ENCODE measurements around the gene ENSA.
A peak's percentile ranks its signal among the peaks of the same experiment; 100 is the strongest.
"Not testable (repeated sequence)": the region's sequence is repeated elsewhere in the genome, so short reads cannot be mapped to it uniquely, and the experiment has no call there.

ENSA gene, protein sequence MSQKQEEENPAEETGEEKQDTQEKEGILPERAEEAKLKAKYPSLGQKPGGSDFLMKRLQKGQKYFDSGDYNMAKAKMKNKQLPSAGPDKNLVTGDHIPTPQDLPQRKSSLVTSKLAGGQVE

GRCh38 chr1:150629115-150629928 is at the start of gene ENSA:
Gene ENSA, minus strand, starts transcription at chr1:150629612. Its CDS starts 142 bp downstream, at chr1:150629470.
- Mint-ChIP-seq H3K4me3 (no peak within 1 kb of the TSS), H3K36me3 (peaks cover 12% of the 10 kb centered on the region), H3K27me3 (no peaks in the 10 kb centered on the region), H3K9me3 (no peaks in the 10 kb centered on the region), H3K27ac (peak within 1 kb of the TSS; percentile 49), H3K4me1 (peaks cover 34% of the 10 kb centered on the region)

GRCh38 chr1:150678988-150679387 is 49.6 kb upstream of the ENSA start:
- no peaks in the 10 kb centered on the region for H3K27me3 Mint-ChIP-seq
- peaks cover 15% of the 10 kb centered on the region for H3K36me3 Mint-ChIP-seq

GRCh38 chr1:150674881-150675280 is 45.5 kb upstream of the ENSA start:
- H3K36me3 Mint-ChIP-seq: peaks cover 11% of the 10 kb centered on the region
- no peaks in the 10 kb centered on the region for H3K9me3 Mint-ChIP-seq
- no peak overlapping the region for H3K4me3 Mint-ChIP-seq
- peaks cover 6% of the 10 kb centered on the region for H3K4me1 Mint-ChIP-seq
- no peak overlapping the region for H3K27ac Mint-ChIP-seq
- no peaks in the 10 kb centered on the region for H3K27me3 Mint-ChIP-seq

More at GRCh38 chr1:150678988-150679387, 49.6 kb upstream of the ENSA start:
- Mint-ChIP-seq H3K9me3 (no peaks in the 10 kb centered on the region), H3K27ac (no peak overlapping the region), H3K4me3 (no peak overlapping the region), H3K4me1 (peaks cover 17% of the 10 kb centered on the region)

DNA sequence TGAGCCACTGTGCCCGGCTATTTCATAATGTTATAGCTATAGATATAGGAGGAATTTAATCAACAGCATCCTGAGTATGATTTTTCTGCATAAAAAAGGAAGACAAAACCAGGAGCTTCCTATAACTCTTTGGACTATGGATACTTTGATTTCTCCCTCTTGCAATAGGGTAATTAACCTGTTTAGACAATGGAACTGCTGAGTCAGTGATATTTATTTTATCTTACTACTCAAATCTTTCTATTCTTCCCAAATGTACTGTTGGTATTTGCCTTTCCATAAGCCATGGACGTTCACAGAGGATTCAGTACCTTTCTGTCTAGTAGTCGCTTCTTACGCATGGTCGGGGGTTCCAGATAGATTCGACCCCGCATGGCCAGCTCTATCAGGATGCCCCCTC is 33.9 kb upstream of the ENSA start:
- H3K27me3 Mint-ChIP-seq: no peaks in the 10 kb centered on the region
- H3K4me1 Mint-ChIP-seq: peaks cover 16% of the 10 kb centered on the region
- no peaks in the 10 kb centered on the region for H3K9me3 Mint-ChIP-seq
- H3K36me3 Mint-ChIP-seq: peaks cover 19% of the 10 kb centered on the region
- no peak overlapping the region for H3K4me3 Mint-ChIP-seq
- H3K27ac Mint-ChIP-seq: peak overlapping the region; percentile 60

- Mint-ChIP-seq H3K36me3 (peaks cover 17% of the 10 kb centered on the region), H3K9me3 (no peaks in the 10 kb centered on the region), H3K4me1 (peaks cover 17% of the 10 kb centered on the region), H3K27ac (peak overlapping the region; percentile 84), H3K27me3 (no peaks in the 10 kb centered on the region), H3K4me3 (no peak overlapping the region)
Observed at GRCh38 chr1:150662811-150663210, 33.4 kb upstream of the ENSA start.

- H3K27ac Mint-ChIP-seq: no peak overlapping the region
- no peaks in the 10 kb centered on the region for H3K27me3 Mint-ChIP-seq
- H3K4me1 Mint-ChIP-seq: peaks cover 10% of the 10 kb centered on the region
- no peaks in the 10 kb centered on the region for H3K9me3 Mint-ChIP-seq
- H3K4me3 Mint-ChIP-seq: no peak overlapping the region
- peaks cover 13% of the 10 kb centered on the region for H3K36me3 Mint-ChIP-seq
Observed at GRCh38 chr1:150661156-150661555, 31.7 kb upstream of the ENSA start.

GRCh38 chr1:150660584-150660983 is 31.2 kb upstream of the ENSA start:
- Mint-ChIP-seq H3K4me1 (peaks cover 4% of the 10 kb centered on the region), H3K36me3 (peaks cover 12% of the 10 kb centered on the region)

GRCh38 chr1:150657064-150657463 is 27.7 kb upstream of the ENSA start:
- not testable (repeated sequence) for H3K36me3 Mint-ChIP-seq, H3K4me3 Mint-ChIP-seq, H3K9me3 Mint-ChIP-seq, H3K4me1 Mint-ChIP-seq, H3K27ac Mint-ChIP-seq, H3K27me3 Mint-ChIP-seq

More at GRCh38 chr1:150660584-150660983, 31.2 kb upstream of the ENSA start:
- Mint-ChIP-seq H3K9me3 (no peaks in the 10 kb centered on the region), H3K27me3 (no peaks in the 10 kb centered on the region), H3K27ac (no peak overlapping the region), H3K4me3 (no peak overlapping the region)

GRCh38 chr1:150654635-150655034 is 25.2 kb upstream of the ENSA start:
- peak overlapping the region; percentile 71 for H3K27ac Mint-ChIP-seq
- H3K27me3 Mint-ChIP-seq, H3K4me3 Mint-ChIP-seq: not testable (repeated sequence)

GRCh38 chr1:150650193-150650592 is 20.8 kb upstream of the ENSA start:
- H3K4me1 Mint-ChIP-seq: peaks cover 5% of the 10 kb centered on the region
- no peak overlapping the region for H3K4me3 Mint-ChIP-seq
- H3K36me3 Mint-ChIP-seq: peaks cover 8% of the 10 kb centered on the region
- H3K27me3 Mint-ChIP-seq: no peaks in the 10 kb centered on the region
- no peaks in the 10 kb centered on the region for H3K9me3 Mint-ChIP-seq
- H3K27ac Mint-ChIP-seq: no peak overlapping the region

More at GRCh38 chr1:150654635-150655034, 25.2 kb upstream of the ENSA start:
- not testable (repeated sequence) for H3K4me1 Mint-ChIP-seq, H3K36me3 Mint-ChIP-seq, H3K9me3 Mint-ChIP-seq

DNA sequence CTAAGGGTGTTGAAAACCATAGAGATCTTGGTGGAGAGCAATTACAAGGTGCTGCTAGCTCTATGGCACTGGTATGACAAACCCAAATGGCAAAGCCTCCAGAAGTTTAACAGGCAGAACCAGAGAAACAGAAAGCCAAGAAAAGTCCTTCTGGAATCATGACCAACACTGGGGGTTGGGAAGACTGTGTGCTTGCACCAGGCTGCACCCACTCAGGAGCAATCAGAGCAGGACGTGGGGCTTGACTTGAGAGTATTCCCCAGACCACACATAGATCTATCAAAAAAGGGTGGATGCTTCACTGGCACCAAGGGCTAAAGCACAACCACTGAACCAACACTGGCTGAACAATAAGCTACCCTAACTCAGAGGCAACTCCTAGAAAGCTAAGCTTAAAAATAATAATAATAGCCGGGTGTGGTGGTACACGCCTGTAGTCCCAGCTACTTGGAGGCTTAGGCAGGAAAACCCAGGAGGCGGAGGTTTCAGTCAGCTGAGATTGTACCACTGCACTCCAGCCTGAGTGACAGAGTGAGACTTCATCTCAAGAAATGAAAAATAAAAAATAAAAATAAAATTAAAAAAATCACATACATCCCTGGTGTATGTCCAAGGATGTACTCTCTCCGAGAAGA is 20.1 kb upstream of the ENSA start:
- peaks cover 5% of the 10 kb centered on the region for H3K4me1 Mint-ChIP-seq

GRCh38 chr1:150642296-150642695 is 12.9 kb upstream of the ENSA start:
- no peaks in the 10 kb centered on the region for H3K27me3 Mint-ChIP-seq
- H3K4me1 Mint-ChIP-seq: no peaks in the 10 kb centered on the region
- no peak overlapping the region for H3K27ac Mint-ChIP-seq
- peaks cover 8% of the 10 kb centered on the region for H3K36me3 Mint-ChIP-seq
- no peak overlapping the region for H3K4me3 Mint-ChIP-seq
- H3K9me3 Mint-ChIP-seq: no peaks in the 10 kb centered on the region

More for the DNA sequence above, 20.1 kb upstream of the ENSA start:
- Mint-ChIP-seq H3K4me3 (no peak overlapping the region), H3K9me3 (no peaks in the 10 kb centered on the region), H3K36me3 (peaks cover 8% of the 10 kb centered on the region), H3K27me3 (no peaks in the 10 kb centered on the region), H3K27ac (no peak overlapping the region)

DNA sequence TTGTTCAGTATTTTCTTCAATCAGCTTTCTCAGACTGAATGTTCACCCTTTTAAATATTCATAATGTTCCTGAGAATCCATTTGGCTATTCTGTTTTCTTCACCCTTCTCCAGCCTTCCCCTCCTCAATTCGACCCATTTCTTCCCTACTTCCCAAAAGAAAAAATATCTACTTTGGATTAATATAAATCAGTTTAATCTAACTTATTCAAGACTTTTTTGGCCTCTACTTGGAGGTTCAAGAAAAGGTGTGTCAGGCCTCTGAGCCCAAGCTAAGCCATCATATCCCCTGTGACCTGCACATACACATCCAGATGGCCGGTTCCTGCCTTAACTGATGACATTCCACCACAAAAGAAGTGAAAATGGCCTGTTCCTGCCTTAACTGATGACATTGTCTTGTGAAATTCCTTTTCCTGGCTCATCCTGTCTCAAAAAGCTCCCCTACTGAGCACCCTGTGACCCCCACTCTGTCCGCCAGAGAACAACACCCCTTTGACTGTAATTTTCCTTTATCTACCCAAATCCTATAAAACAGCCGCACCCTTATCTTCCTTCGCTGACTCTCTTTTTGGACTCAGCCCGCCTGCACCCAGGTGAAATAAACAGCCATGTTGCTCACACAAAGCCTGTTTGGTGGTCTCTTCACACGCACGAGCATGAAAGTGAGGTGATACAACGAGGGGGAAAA is 11.9 kb upstream of the ENSA start:
- not testable (repeated sequence) for H3K4me3 Mint-ChIP-seq, H3K27ac Mint-ChIP-seq, H3K27me3 Mint-ChIP-seq, H3K36me3 Mint-ChIP-seq, H3K4me1 Mint-ChIP-seq, H3K9me3 Mint-ChIP-seq

DNA sequence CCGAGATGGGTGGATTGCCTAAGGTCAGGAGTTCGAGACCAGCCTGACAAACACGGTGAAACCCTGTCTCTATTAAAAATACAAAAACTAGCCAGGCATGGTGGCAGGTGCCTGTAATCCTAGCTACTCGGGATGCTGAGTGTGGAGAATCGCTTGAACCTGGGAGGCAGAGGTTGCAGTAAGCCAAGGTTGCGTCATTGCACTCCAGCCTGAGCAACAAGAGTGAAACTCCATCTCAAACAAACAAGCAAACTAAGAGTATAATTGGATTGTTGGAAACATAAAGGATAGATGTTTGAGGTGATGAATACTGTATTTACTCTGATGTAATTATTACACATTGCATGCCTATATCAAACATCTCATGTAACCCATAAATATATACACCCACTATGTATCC is 9.0 kb upstream of the ENSA start:
- not testable (repeated sequence) for H3K36me3 Mint-ChIP-seq, H3K4me3 Mint-ChIP-seq, H3K9me3 Mint-ChIP-seq, H3K4me1 Mint-ChIP-seq, H3K27ac Mint-ChIP-seq, H3K27me3 Mint-ChIP-seq

DNA sequence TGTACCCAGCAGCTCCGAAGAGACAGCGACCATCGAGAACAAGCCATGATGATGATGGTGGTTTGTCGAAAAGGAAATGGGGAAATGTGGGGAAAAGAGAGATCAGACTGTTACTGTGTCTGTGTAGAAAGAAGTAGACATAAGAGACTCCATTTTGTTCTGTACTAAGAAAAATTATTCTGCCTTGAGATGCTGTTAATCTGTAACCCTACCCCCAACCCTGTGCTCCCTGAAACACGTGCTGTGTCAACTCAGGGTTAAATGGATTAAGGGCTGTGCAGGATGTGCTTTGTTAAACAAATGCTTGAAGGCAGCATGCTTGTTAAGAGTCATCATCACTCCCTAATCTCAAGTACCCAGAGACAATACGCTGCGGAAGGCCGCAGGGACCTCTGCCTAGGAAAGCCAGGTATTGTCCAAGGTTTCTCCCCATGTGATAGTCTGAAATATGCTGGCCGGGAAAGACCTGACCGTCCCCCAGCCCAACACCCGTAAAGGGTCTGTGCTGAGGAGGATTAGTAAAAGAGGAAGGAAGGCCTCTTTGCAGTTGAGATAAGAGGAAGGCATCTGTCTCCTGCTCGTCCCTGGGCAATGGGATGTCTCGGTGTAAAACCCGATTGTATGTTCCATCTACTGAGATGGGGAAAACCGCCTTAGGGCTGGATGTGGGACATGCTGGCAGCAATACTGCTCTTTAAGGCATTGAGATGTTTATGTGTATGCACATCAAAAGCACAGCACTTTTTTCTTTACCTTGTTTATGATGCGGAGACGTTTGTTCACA is 5.6 kb upstream of the ENSA start:
- H3K9me3 Mint-ChIP-seq, H3K4me3 Mint-ChIP-seq, H3K27ac Mint-ChIP-seq, H3K36me3 Mint-ChIP-seq, H3K27me3 Mint-ChIP-seq: not testable (repeated sequence)
- H3K4me1 Mint-ChIP-seq: peaks cover 13% of the 10 kb centered on the region

All from activated naive CD4-positive, alpha-beta T cell treated with anti-CD3 and anti-CD28 coated beads, Interleukin-2, amount 50 U/mL, for 24 hours (primary cell).